Testis (tissue), 3 donors: ENCODE measurements around the gene ACVRL1. TPM values are rescaled to one million over a fixed set of nuclear protein-coding genes. Genes with fewer than 3 reads are reported as not detected.

ENCODE experiments used
- DNase-seq: peaks from one replicate; pipeline ENCODE4 v3.0.0-alpha.2; 2019
- H3K27ac ChIP-seq, 2 donors: fragments of 200-600 bp; sonication (generic); one replicate each; pipeline ENCODE4 v1.5.1; 2019
- H3K27me3 ChIP-seq: fragments of 200-600 bp; sonication (generic); one replicate; pipeline ENCODE4 v1.5.1; 2019
- H3K36me3 ChIP-seq: fragments of 200-600 bp; sonication (generic); one replicate; pipeline ENCODE4 v1.5.1; 2017; ENCODE audit warnings: low read depth; ENCODE audit errors: missing control alignments
- H3K4me1 ChIP-seq: fragments of 200-600 bp; sonication (generic); one replicate; pipeline ENCODE4 v1.5.1; 2019
- H3K4me3 ChIP-seq, 2 donors: fragments of 200-600 bp; sonication (generic); one replicate each; pipeline ENCODE4 v1.5.1; 2017 to 2019
- H3K9me3 ChIP-seq: fragments of 200-600 bp; sonication (generic); one replicate; pipeline ENCODE4 v1.5.1; 2017
- POLR2A ChIP-seq: fragments of 450-650 bp; IDR thresholded peaks from one replicate; pipeline ENCODE4 v1.6.1; 2017; ENCODE audit warnings: antibody characterized with exemption, mild to moderate bottlenecking, moderate library complexity
- WGBS, 2 donors: methylation state at CpG; one replicate each; pipeline ENCODE4 v1.1.5; 2018; 5-methylcytosine and 5-hydroxymethylcytosine counted together
- intact Hi-C: fragments of 100-400 bp; cut with DNase I; formaldehyde crosslinking; loops from one replicate; pipeline ENCODE4 v1.15.1; 2023; ENCODE audit warnings: low total_unique reads
- polyA plus RNA-seq: library from polyadenylated mRNA; stranded (reverse); fragments of 350-450 nt; fragmentation: Illumina TruSeq; extraction: RNeasy Lipid Tissue Mini Kit (QIAGEN cat#74804); gene quantifications from one replicate; pipeline ENCODE4 v1.2.3, GENCODE V29; 2014; ENCODE audit warnings: low read depth, low replicate concordance; ENCODE audit not compliant: insufficient read depth
- total RNA-seq, 2 donors: library from RNA; depleted of rRNA; stranded (reverse); fragments of >200 nt; gene quantifications; one replicate each; pipeline ENCODE4 v1.2.3, GENCODE V29; 2016
- TF ChIP-seq, protein P1 (sequence below), 3 experiments: fragments of 450-650 bp in 2 of 3; fragments of 200-600 bp in 1 of 3; sonication (generic) in 1 of 3; IDR thresholded peaks; one replicate each; pipeline ENCODE4 v1.5.1; 2016 to 2019; ENCODE audit warnings: antibody characterized with exemption in 3 of 3, mild to moderate bottlenecking in 2 of 3, moderate library complexity in 1 of 3

The ACVRL1 gene
- total and polyA plus RNA-seq, 3 donors from 2014 or later, result 9.1 to 9.9 (median 9.5) TPM

DNA sequence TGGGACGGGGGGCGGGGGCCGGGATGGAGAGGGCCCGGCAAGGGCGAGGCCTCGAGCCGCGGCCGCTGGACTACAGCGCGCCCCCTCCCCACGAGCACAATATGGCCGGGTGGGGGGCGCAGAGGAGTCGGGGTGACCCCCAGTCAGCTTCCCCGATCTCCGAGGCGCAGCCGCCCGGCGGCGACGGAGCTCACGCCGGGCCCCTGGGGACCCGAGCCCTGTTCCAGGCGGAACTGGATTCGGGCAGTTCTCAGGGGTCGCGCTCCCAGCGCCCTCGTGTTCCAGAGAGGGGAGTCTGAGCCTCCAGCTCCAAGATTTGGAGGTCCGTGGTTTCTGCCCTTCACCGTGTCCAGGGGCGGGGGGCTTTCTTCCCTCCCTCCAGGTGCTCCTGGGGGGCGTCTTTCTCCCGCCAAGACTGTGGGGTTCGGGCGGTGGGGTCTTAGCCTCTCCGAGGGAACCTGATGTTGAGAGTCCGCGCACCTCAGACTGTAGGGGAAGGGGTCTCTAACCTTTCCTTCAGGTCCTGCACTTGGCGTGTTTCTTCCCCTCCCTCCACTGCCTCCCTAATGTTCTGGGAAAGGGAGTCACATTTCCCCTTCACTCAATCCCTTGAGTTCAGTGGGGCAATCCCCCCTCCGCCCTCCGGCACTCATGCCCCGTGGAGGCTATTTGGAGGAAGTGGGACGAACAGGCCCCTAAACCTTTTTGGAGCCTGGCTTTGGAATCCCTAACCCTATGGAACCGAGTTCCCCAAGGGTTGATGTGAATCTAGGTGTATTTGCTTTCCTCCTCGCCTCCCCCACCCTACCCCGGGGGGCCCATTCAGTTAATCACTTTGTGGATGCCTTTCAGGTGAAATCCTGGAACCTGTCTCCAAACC, 44.8 kb downstream of the ACVRL1 start:
- Histone ChIP-seq H3K27me3 (no peaks in the 10 kb centered on the region), H3K36me3 (no peaks in the 10 kb centered on the region), H3K4me1 (peaks cover 23% of the 10 kb centered on the region), H3K27ac (peak overlapping the region; percentile 91 to 95), H3K4me3 (peak overlapping the region; percentile 95 to 97), H3K9me3 (no peaks in the 10 kb centered on the region)
- 3 to 9% methylated on average over 17 to 43 of the region's 50 CpGs for WGBS, 2 donors
- intact Hi-C loops, result no loop called here
- peak; percentile 27 for DNase-seq
- TF ChIP-seq, protein P1, sequence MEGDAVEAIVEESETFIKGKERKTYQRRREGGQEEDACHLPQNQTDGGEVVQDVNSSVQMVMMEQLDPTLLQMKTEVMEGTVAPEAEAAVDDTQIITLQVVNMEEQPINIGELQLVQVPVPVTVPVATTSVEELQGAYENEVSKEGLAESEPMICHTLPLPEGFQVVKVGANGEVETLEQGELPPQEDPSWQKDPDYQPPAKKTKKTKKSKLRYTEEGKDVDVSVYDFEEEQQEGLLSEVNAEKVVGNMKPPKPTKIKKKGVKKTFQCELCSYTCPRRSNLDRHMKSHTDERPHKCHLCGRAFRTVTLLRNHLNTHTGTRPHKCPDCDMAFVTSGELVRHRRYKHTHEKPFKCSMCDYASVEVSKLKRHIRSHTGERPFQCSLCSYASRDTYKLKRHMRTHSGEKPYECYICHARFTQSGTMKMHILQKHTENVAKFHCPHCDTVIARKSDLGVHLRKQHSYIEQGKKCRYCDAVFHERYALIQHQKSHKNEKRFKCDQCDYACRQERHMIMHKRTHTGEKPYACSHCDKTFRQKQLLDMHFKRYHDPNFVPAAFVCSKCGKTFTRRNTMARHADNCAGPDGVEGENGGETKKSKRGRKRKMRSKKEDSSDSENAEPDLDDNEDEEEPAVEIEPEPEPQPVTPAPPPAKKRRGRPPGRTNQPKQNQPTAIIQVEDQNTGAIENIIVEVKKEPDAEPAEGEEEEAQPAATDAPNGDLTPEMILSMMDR (IDR thresholded peaks at IDR 0.05), result no peak
- TF ChIP-seq POLR2A, result no peak

- H3K9me3 ChIP-seq, result no peaks in the 10 kb centered on the region
- H3K4me3 ChIP-seq, result no peak overlapping the region
- DNase-seq, result no peak
- TF ChIP-seq, protein P1 (IDR thresholded peaks at IDR 0.05), result no peak
- TF ChIP-seq POLR2A, result no peak
- 32 to 38% methylated on average over 8 of the region's 8 CpGs for WGBS, 2 donors
- H3K27ac ChIP-seq, result peak overlapping the region; percentile 91 to 95
- H3K36me3 ChIP-seq, result no peaks in the 10 kb centered on the region
- H3K4me1 ChIP-seq, result peaks cover 23% of the 10 kb centered on the region
- intact Hi-C loops, result no loop called here
- H3K27me3 ChIP-seq, result no peaks in the 10 kb centered on the region
These were observed 45.8 kb downstream of the ACVRL1 start for GRCh38 chr12:51953089-51953488.

DNA sequence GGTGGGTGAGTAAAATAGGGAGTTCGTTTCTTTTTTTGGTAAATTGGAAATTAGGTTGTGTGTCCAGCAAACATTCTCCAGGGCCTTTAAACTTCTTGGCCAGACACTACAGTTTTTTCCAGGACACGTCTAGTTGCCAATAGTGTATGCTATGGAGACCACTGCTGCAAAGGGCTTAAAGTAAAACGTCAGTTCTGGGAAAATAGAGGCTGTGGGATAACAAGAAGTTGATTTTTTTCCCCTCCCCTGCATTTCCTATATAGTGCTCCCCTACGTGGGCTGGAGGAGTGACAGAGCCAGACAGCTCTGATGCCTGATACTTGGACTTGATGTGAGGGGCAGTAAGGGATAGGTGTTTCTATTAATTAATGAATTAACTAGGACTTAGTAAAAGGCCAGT, 46.6 kb downstream of the ACVRL1 start:
- H3K9me3 ChIP-seq, result no peaks in the 10 kb centered on the region
- H3K27ac ChIP-seq, result peak overlapping the region; percentile 39 to 95
- no peaks in the 10 kb centered on the region for H3K27me3 ChIP-seq
- H3K36me3 ChIP-seq, result no peaks in the 10 kb centered on the region
- H3K4me3 ChIP-seq, result no peak overlapping the region
- intact Hi-C loops, result no loop called here
- no peak for DNase-seq
- peaks cover 23% of the 10 kb centered on the region for H3K4me1 ChIP-seq
- WGBS, 2 donors, result 9% methylated on average over 4 of the region's 4 CpGs
- TF ChIP-seq, protein P1 (IDR thresholded peaks at IDR 0.05), result no peak
- TF ChIP-seq POLR2A, result no peak

DNA sequence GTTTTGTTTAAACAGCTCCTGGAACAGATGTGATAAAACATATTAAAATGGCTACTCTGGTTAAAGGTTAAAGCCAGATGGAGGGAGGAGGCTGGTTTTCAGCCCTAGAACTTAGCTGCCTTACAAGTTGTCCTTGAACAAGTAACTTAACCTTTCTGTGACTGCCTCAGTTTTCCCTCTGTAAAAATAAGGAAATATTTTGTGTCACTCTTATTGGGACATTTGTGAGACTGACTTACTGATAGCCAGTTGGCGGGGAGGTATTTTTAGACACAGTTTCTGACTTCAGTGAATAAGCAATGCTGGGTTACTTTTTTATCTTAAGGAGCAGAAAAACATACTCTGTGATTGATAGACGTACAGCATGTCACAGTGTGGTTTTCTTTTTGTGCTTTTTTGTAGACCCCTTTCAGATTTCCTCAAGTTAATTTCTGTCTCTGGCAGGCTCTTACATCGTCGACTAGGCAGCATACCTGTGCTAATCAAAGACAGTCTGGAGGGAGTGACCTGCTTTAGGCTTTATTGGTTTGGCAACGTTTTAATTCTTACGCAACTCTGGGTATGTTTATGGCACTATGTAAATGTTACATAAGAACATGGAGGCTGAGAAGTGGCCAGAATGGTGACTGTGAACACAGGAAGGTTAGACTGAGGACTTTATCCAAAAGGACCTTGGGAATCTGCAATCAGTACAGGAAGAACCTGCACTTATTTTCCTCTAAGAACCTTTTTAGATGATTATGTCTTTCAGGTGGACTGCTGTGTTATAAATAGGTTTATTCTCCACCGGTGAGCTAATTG, 47.5 kb downstream of the ACVRL1 start:
- no peak overlapping the region for H3K4me3 ChIP-seq
- 29 to 48% methylated on average over 7 of the region's 7 CpGs for WGBS, 2 donors
- H3K4me1 ChIP-seq, result peaks cover 26% of the 10 kb centered on the region
- no peak for TF ChIP-seq POLR2A
- TF ChIP-seq, protein P1 (IDR thresholded peaks at IDR 0.05), result no peak
- H3K27me3 ChIP-seq, result no peaks in the 10 kb centered on the region
- no peaks in the 10 kb centered on the region for H3K36me3 ChIP-seq
- intact Hi-C loops, result no loop called here
- no peaks in the 10 kb centered on the region for H3K9me3 ChIP-seq
- H3K27ac ChIP-seq, result peak overlapping the region; percentile 39 to 95
- no peak for DNase-seq
